Measurements from ENCODE around the gene RNF38. TPM values are rescaled to one million over a fixed set of nuclear protein-coding genes. Genes with fewer than 3 reads are reported as not detected.

The RNF38 gene
- total and polyA plus RNA-seq, 4 donors, result 7.6 to 41.0 (median 25.6) TPM

- ATAC-seq (ENCODE audit: insufficient read depth, low FRiP score), result no peak
- Histone ChIP-seq H3K27me3 (ENCODE audit: control insufficient read depth in 3 of 3, insufficient read depth in 3 of 3, low read length in 2 of 3) (no peaks in the 10 kb centered on the region), H3K27ac (ENCODE audit: low read depth in 1 of 2, low read length in 1 of 2) (no peak overlapping the region), H3K4me3 (no peak overlapping the region), H3K9me3 (ENCODE audit: control insufficient read depth in 4 of 4, insufficient read depth in 3 of 4, low read length in 3 of 4) (no peaks in the 10 kb centered on the region), H3K4me1 (ENCODE audit: control insufficient read depth in 5 of 5, insufficient read depth in 5 of 5, low read length in 5 of 5) (peaks cover 0 to 4% (median 0%) of the 10 kb centered on the region in 5 donors), H3K9ac (ENCODE audit: insufficient read depth in 1 of 2, low read length in 2 of 2) (no peak overlapping the region), H3K36me3 (ENCODE audit: control insufficient read depth in 4 of 4, insufficient read depth in 4 of 4, low read length in 4 of 4) (peaks cover 6 to 30% (median 14%) of the 10 kb centered on the region in 4 donors)
- no peak for DNase-seq
- no peak for TF ChIP-seq CTCF (IDR thresholded peaks at IDR 0.05; ENCODE audit: control extremely low read depth, extremely low read depth)
- 75 to 81% methylated on average over 1 of the region's 1 CpG for WGBS, 2 donors
Observed at GRCh38 chr9:36357639-36358038, 42.4 kb downstream of the RNF38 start.

- WGBS, 2 donors, result 75 to 92% methylated on average over 3 of the region's 3 CpGs
- Histone ChIP-seq H3K9me3 (ENCODE audit: control insufficient read depth in 4 of 4, insufficient read depth in 3 of 4, low read length in 3 of 4) (no peaks in the 10 kb centered on the region), H3K4me3 (no peak overlapping the region), H3K27ac (ENCODE audit: low read depth in 1 of 2, low read length in 1 of 2) (no peak overlapping the region), H3K9ac (ENCODE audit: insufficient read depth in 1 of 2, low read length in 2 of 2) (no peak overlapping the region), H3K4me1 (ENCODE audit: control insufficient read depth in 5 of 5, insufficient read depth in 5 of 5, low read length in 5 of 5) (no peaks in the 10 kb centered on the region), H3K36me3 (ENCODE audit: control insufficient read depth in 4 of 4, insufficient read depth in 4 of 4, low read length in 4 of 4) (peaks cover 15 to 59% (median 43%) of the 10 kb centered on the region in 4 donors), H3K27me3 (ENCODE audit: control insufficient read depth in 3 of 3, insufficient read depth in 3 of 3, low read length in 2 of 3) (no peaks in the 10 kb centered on the region)
- ATAC-seq (ENCODE audit: insufficient read depth, low FRiP score), result no peak
- DNase-seq, result no peak
- no peak for TF ChIP-seq CTCF (IDR thresholded peaks at IDR 0.05; ENCODE audit: control extremely low read depth, extremely low read depth)
Observed at GRCh38 chr9:36346569-36346968, 53.5 kb downstream of the RNF38 start.

GRCh38 chr9:36345103-36345846 lies 54.8 kb downstream of the RNF38 start:
- TF ChIP-seq CTCF (IDR thresholded peaks at IDR 0.05; ENCODE audit: control extremely low read depth, extremely low read depth), result no peak
- Histone ChIP-seq H3K9me3 (ENCODE audit: control insufficient read depth in 4 of 4, insufficient read depth in 3 of 4, low read length in 3 of 4) (no peaks in the 10 kb centered on the region), H3K9ac (ENCODE audit: insufficient read depth in 1 of 2, low read length in 2 of 2) (no peak overlapping the region), H3K4me3 (no peak overlapping the region), H3K27ac (ENCODE audit: low read depth in 1 of 2, low read length in 1 of 2) (no peak overlapping the region), H3K4me1 (ENCODE audit: control insufficient read depth in 5 of 5, insufficient read depth in 5 of 5, low read length in 5 of 5) (no peaks in the 10 kb centered on the region), H3K36me3 (ENCODE audit: control insufficient read depth in 4 of 4, insufficient read depth in 4 of 4, low read length in 4 of 4) (peaks cover 19 to 55% (median 42%) of the 10 kb centered on the region in 4 donors), H3K27me3 (ENCODE audit: control insufficient read depth in 3 of 3, insufficient read depth in 3 of 3, low read length in 2 of 3) (no peaks in the 10 kb centered on the region)
- no peak for ATAC-seq (ENCODE audit: insufficient read depth, low FRiP score)
- no peak for DNase-seq
- 91 to 92% methylated on average over 6 of the region's 6 CpGs for WGBS, 2 donors

All from lung (tissue), 12 donors.